Fibroblast of skin of scalp (primary cell): ENCODE data around the gene PNKD. TPM values are rescaled to one million over a fixed set of nuclear protein-coding genes. Genes with fewer than 3 reads are reported as not detected.
A peak's percentile ranks its signal among the peaks of the same experiment; 100 is the strongest.

Experiments
- DNase-seq: peaks from one replicate; pipeline ENCODE4 v3.0.0-alpha.2; 2013
- polyA plus RNA-seq, 2 experiments: library from polyadenylated mRNA; unstranded; fragments of 120-200 nt; gene quantifications; one replicate each; pipeline ENCODE4 v1.2.1, GENCODE V29; 2013; ENCODE audit not compliant: insufficient read length in 2 of 2

Gene PNKD, protein sequence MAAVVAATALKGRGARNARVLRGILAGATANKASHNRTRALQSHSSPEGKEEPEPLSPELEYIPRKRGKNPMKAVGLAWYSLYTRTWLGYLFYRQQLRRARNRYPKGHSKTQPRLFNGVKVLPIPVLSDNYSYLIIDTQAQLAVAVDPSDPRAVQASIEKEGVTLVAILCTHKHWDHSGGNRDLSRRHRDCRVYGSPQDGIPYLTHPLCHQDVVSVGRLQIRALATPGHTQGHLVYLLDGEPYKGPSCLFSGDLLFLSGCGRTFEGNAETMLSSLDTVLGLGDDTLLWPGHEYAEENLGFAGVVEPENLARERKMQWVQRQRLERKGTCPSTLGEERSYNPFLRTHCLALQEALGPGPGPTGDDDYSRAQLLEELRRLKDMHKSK
- 33.4 TPM for polyA plus RNA-seq (2013, experiment 1 of 2; ENCODE audit: insufficient read length)
- polyA plus RNA-seq (2013, experiment 2 of 2; ENCODE audit: insufficient read length), result 29.2 TPM

DNA sequence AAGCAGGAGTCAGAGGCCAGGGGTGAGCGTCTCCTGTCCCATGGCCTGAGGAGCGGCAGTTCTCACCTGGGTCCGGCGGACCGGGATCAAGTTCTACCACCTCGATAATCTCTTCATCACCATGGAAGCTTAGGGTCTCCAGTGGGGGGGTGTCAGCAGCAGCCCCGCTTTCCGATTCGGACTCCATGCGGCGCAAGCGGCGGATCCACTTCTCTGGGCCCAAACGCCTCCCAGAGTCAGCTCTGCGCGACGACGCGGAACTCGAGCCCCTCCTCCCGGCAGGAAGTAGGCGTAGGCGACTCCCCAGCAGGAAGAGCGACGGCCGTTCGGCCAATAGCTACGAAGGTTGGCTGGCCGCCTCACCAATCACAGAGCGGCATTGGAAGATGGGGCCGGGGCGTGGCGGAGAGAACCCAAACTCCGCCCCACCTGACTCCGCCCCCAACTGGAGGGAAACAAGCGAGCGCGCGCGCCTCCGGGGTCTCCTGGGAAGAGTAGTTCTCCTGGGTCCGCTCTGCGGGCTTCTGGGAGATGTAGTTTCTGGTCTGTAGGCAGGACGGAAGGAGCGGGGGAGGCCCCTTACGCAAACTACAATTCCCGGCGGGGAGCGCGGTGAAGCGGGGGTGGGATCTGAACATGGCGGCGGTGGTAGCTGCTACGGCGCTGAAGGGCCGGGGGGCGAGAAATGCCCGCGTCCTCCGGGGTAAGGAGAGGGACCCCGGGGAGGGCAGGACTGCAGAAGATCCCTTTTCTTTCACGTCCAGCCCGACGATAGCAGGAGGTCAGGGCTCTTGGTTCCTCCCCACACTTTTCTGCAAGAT, at the start of gene PNKD, which contains the start of gene AAMP:
PNKD (plus strand) TSS at position 620 of the 821 bp plus-strand sequence; CDS start at position 637, 17 bp downstream.
AAMP (minus strand) TSS at position 238 of the 821 bp plus-strand sequence; CDS start at position 187, 51 bp downstream.
- peak; percentile 100 for DNase-seq

DNA sequence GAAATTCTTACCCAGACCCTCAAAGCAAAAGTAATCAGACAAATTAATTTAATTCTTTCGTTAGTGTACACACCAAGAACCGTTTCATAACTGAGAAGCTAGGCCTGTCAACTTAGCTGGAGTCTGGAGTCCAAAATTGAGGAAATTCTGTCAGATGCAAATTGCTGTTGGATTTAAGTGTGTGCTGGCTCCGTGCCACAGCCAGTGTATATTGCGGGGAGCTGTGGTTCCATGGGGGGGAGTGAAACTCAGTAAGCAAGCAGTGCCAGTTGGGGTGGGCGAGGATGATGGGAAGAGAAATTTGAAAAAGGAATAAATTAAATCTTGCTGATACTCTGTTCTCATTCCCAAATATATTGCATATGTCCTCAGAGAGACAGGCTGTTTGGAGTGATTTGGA, 49.3 kb upstream of the PNKD start:
- no peak for DNase-seq

DNA sequence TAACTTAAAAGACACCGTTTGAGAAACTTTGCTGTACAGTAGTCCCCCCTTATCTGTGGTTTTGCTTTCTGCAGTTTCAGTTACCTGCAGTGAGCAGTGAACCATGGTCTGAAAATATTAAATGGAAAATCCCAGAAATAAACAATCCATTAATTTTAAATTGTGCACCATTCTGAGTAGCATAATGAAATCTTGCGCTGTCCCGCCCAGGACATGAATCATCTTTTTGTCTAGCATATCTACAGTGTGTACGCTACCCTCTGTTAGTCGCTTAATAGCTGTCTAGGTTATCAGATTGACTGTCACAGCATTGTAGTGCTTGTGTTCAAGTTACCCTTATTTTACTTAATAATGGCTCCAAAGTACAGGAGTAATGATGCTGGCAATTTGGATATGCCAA, 47.3 kb upstream of the PNKD start:
- DNase-seq, result no peak

DNA sequence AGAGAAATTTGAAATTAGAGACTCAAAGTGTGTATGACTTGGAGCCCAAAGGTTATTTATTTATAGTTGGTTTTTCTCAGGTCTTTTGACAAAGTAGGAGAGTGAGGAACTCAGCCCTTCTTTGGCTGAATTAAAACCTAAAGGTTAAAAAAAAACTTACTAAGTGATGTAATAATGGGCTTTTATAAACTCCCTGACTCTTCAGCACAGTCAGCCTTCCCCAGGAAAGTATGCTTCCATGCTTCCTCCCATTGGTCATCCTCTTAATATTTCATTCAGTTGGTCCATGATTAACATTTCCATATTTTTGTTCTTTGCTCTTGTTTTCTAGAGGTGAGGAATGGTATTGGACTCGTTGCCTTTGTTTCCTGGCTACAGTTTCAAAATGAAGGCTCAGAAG, 46.1 kb upstream of the PNKD start:
- no peak for DNase-seq

DNA sequence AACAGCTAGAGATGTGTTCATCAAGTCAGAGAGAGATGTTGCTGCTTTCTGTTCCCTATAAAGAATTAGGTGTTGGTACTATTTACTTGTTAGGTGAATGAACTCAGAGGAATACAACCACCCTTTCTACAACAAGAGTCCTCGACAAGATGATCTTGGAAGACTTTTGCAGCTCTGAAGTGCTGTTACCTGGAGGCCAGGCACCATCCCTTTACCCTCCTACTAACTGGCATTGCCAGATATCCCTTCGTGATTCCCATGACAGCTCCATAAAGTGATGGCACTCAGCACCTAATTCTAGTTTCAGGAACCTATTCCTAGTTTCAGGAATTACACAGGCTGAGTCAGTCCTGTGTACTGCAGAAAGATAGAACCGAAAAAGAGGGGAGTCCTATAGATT, 43.4 kb upstream of the PNKD start:
- no peak for DNase-seq

DNA sequence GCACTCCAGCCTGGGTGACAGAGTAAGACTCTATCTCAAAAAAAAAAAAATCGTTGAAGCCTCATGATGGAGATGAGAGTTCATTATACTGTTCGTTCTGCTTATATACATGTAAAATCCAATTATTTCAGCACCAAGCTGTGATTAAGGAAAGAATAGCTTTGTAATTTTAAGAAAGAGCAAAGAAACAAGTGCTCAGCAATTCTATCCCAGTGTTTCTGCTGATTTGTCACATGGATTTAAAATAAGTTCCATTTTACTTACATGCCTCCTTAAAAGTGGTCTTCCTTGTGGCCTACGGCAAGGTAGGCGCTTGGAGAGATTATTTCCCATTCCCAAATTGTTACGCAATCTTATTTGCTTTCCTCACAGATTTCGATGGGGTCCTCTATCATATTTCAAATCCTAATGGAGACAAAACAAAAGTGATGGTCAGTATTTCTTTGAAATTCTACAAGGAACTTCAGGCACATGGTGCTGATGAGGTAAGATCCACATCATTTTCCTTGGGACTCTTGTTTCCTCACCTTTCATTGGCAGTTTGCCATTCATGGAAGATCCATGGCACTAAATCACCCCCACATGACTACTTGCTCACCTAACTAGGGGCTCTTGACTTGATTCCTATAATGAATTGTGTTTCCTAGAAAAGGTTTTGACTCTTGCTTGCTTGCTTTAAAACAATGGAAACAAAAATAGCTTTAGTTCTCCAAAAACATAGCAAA, 41.8 kb upstream of the PNKD start:
- DNase-seq, result no peak

DNA sequence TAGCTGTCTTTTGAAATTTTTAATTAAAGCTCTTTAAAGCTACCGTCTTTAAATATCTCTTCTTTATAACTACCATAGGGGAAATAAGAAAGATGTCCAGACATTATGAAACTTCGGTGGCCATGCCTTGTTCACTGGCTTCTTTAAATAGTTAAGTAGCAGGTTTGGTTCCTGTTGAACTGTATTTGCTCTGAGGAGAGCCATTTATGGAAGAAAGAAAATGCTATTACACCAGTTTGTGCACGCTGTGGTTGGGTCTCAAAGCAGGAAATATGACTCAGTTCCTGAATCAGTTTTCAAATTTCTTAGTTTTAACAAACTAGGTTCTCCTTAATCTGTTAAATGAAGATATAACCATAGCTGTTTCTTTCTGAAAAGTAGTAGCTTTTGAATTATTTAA, 41.1 kb upstream of the PNKD start:
- DNase-seq, result peak; percentile 88

DNA sequence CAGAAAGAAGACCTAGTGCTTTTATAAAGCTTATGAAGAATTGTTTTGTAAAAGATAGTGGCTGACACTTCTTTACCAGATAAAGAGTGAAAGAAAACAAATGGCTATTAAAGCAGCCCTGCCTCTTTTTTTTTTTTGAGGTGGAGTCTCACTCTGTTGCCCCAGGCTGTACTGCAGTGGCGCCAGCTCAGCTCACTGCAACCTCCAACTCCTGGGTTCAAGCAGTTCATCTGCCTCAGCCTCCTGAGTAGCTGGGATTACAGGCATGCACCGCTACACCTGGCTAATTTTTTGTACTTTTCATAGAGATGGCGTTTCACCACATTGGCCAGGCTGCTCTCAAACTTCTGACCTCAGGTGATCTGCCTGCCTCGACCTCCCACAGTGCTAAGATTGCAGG, 40.5 kb upstream of the PNKD start:
- DNase-seq, result peak; percentile 46

DNA sequence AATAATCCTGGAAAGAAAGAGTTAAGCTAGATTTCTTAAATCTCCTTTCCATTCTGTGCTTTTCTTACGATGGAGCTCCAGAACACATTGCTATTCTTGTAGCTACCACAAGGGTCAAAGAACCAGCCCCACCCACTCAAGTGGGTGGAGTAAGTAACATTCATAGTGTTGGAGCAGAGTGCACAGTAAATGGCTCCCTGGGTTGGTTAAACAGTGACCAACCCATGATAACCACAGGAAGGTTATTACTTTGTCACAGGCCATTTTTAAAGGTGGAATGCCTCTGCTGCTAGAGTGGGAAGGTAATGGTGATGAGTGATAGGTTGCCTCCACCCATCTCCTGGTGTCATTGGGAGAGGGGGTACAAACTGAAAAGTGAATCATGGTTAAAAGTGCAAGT, 39.4 kb upstream of the PNKD start:
- peak; percentile 31 for DNase-seq

DNA sequence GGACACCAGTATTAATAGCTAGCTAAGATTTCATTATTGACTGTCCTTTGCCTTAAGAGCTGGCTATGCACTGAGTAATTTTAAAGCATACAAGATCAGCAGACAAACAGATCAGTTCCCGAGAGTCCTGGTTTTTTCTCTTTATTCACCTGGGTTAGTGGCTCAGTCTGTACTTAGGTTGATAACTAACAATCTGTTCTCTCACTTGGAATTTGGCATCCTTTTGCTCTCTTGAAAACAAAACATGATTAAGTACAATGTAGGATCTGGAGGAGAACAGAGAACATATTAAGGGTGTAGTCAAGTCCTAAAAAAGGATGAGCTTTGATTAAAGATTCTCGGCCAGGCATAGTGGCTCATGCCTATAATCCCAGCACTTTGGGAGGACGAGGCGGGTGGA, 36.8 kb upstream of the PNKD start:
- DNase-seq, result no peak

DNA sequence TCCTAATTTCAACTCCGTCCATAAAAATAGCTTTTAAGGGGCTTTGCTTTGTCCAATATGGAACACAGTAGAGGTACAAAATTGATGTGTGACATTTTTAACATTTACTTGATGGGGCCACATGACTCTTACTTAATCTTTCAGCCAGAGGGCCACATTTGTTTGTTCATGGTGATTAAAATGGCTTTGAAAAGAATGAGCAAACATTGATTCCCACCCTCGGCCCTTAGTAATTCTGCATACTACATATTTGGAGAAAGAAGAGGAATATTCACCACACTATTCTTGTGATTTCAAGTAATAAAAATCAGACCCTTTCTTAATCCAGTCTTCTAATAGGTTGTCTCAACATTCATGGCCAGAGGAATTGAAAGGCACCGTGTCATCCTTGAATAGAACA, 35.8 kb upstream of the PNKD start:
- DNase-seq, result no peak

DNA sequence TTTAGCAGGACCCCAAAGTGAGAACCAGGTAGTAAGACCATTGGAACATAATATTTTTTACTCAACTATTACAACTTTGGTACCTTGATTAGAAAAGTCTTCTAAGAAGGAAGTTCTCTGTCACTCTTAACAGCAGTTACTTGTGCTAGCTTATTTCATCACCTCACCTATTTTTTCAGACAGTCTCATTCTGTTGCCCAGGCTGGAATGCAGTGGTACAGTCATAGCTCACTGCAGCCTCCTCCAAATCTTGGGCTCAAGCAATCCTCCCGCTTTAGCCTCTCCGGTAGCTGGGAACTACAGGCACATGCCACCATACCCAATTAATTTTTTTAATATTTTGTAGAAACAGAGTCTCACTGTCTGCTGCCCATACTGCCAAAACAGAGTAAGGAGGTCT, 35.3 kb upstream of the PNKD start:
- DNase-seq, result no peak

DNA sequence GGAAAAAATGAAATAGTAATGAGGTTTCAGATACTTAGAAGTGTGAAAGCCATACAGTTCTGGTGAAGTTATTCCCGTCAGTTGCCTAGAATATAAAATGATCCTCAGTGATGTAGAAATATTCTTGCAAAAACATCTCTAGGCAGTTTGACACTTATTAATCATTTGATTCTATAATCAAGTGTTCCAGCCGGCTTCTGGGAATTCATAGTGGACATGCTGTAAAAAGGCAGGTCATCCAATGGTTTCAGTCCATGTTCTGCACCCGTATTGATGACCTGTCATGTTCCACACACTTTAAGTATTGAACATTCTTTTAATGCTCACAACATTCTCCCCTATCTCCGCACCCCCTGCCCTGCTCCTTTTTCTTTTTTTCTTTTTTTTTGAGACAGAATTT, 33.5 kb upstream of the PNKD start:
- DNase-seq, result no peak

DNA sequence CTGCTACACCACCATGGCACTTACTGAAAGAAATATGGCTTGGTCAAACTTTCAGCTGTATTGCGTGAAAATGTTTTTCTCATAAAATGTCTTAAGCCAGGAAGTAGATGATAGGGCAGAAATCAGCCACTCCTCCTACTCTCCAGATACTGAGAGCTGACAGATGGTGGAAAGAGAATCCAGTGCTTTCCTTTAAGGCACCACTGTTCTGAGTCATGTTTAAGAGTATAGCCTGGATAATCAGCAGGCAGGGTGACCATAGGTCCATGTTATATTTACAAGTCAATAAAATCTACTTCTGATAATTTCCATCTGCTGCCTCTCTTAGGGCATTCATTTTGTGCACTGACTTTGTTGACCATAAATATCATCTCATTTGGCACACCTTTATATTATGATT, 31.4 kb upstream of the PNKD start:
- no peak for DNase-seq

DNA sequence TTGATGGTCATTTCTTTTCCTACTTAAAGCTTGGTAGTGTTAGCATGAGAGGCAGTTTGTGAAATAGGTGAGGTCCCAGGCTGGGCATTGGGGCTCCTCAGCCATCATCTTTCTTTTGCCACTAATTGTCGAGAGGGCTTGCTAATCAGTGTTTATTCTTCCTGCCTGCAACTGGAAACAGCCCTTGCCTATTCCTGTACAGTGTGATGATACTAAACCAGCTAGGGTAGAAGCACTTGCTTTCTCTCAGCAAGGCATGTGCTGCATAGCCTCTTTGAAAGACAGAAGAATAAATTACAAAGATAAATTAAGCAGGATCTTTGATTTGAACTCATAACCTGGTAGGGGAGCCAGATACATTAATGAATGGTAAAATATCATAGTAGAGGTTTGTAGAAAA, 26.1 kb upstream of the PNKD start:
- DNase-seq, result no peak

DNA sequence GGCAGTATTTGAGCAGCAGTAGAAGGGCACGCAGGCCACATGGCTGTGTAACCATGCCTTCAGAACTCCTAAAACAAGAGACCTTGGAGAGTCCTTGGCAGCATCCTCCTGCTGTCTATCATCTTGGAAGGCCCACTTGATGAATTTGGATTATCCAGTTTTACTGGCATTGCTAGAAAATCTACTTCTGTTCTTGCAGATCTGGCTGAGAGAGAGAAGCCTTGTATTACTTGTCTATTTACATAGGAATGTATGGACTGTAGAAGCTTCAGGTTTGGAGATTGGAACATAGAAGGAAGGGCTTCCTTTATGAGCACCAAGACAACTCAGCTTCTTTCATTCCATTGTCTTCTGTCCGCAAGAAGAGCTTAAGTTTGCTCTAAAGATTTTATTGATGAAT, 25.7 kb upstream of the PNKD start:
- DNase-seq, result no peak

DNA sequence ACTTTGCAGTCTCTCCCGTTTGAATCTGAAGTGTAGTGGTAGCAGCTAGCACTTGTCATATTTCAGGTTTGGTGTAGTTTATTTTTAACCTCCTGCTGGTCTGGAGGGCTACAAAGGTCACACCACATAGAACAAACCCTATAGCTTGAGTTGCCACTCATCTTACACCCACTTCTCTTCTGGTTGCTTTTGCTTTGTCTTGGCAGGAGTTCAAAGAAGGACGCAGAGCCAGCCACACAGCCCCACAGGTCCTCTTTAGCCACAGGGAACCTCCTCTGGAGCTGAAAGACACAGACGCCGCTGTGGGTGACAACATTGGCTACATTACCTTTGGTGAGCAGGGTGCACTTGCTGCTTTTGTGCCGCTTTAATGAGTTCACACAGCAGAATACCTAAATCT, 25.1 kb upstream of the PNKD start:
- no peak for DNase-seq

DNA sequence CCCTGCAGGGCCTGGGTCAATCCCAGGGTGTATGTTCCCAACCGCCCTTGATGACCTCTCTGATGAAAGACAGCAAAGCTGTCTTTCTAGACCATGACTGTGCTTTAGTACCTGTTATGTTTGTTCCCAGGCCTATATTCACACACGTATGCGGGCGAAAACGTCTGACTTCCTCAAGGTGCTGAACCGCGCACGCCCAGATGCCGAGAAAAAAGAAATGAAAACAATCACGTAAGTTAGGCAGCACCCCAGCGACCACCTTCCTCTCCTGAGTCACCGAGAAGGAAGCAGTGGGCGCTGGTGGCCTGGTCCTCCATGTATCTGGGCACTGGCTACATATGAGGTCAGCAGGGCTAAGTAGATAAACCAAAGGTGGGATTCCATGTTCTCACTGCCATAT, 20.6 kb upstream of the PNKD start:
- DNase-seq, result no peak

DNA sequence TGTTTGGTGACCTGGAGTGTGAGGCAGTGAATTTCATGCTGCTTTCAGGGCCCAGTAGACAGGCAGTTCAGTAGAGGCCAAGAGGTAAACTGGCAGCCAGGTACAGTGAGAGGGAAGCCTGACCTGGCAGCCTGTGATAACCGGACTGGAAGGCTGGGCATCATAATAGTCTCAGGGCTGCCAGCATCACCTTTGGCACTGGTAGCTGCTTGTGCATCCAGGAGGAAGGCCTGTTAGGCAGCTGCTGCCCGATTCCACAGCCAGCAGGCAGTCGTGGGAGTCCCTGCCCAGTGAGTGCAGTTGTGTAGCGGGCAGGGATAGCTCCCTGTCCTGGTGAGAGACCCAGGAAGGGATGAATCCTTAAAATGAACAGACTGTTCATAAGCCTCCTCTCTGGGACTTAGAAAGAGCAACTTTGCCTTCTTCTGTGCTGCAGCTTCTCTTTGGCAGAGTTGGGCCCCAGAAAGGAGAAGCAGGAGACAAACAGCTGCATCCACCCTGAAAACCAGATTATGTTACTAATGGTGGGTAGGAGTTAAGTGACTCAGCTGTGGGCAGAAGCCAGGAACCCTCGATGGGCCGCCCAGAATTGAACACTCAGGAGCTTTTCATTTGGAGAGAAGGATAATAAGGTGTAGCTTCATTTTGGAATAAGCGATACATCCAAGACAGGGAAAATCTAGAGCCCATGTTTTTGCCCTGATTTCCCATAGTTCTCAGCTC, 17.6 kb upstream of the PNKD start:
- no peak for DNase-seq

DNA sequence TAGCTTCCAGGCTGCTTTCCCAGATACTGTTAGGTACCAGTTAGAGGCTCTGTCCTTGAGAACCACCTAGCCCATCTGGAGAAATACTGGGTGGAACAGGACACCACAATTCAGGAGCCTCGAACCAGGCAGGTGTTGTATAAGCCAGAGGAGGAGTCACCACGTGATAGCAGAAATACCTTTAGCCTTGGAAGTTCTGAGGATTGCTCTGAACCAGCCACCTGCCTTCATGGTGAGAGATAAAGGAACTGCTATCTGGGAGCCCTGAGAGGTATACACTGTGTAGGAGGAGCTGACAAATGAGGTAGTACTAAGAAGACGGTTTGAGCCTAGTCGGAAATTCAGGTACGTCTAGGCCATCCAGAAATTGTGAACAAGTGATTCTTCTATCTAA, 17.1 kb upstream of the PNKD start:
- no peak for DNase-seq

DNA sequence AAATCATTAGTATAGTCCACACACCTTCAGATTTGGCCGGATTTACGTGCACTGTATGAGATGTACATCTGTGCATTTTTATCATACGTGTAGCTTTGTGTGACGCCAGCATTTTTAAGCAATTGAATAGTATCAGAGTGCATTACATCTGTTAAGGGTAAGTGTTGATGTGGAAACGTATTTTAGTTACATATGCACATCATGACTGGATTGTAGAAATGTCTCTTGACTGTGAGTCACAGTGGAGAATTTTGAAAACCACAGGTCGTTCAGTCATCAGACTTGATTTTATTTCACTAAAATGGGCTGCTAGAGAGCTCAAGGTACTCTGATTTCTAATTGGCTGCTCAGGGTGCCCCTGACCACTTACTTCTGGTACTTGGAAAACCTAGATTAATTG, 14.9 kb upstream of the PNKD start:
- peak; percentile 22 for DNase-seq

DNA sequence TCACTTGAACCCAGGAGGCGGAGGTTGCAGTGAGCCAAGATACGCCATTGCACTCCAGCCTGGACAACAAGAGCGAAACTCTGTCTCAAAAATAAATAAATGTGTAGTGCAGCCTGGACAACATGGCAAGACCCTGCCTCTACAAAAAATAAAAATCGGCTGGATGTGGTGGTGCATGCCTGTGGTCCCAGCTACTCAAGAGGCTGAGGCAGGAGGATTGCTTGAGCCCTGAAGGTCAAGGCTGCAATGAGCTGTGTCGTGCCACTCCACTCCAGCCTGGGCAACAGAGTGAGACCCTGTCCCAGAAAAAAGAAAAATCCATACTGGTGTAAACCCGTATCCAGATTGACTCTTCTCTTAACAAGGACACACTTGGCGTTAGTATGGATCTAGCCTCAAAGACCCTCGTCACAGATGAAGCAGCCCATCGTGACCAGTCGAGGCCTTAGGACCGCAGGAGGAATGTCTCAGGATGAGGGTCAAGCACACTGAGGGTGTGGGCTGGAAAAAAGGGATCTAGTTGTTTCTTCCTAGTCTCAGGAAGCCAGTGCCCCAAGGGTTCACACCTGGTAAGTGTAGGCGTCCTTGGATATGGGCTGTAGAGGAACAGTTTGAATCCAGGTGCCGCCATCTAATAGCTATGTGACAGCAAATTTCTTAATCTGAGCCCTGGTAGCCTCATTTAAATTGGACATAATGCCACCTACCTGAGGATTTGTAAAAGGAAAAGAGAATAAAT, 13.5 kb upstream of the PNKD start:
- no peak for DNase-seq
